Ramos (cell line): ENCODE measurements around the gene PRICKLE2.

Source experiments
- in situ Hi-C: fragments of 300-500 bp; cut with MboI; formaldehyde crosslinking; loops from one replicate; pipeline ENCODE4 v1.14.3; 2022; ENCODE audit warnings: low sequenced_read_pairs; ENCODE audit not compliant: unreplicated experiment

The PRICKLE2 gene

GRCh38 chr3:64082961-64083541 lies 142.2 kb downstream of the PRICKLE2 start:
- in situ Hi-C loops = no loop called here

- in situ Hi-C loops = no loop called here
Measured at GRCh38 chr3:64082411-64082810, 142.9 kb downstream of the PRICKLE2 start.

GRCh38 chr3:64081235-64081630 lies 144.0 kb downstream of the PRICKLE2 start:
- in situ Hi-C loops = no loop called here

GRCh38 chr3:64080616-64081234 lies 144.5 kb downstream of the PRICKLE2 start:
- in situ Hi-C loops = no loop called here

GRCh38 chr3:64079369-64080150 lies 145.7 kb downstream of the PRICKLE2 start:
- in situ Hi-C loops = no loop called here

- in situ Hi-C loops = no loop called here
Measured at GRCh38 chr3:64078966-64079365, 146.3 kb downstream of the PRICKLE2 start.

GRCh38 chr3:64074895-64075679 lies 150.2 kb downstream of the PRICKLE2 start:
- in situ Hi-C loops = no loop called here

GRCh38 chr3:64074060-64074459 lies 151.2 kb downstream of the PRICKLE2 start:
- in situ Hi-C loops = no loop called here

GRCh38 chr3:64073158-64073761 lies 152.0 kb downstream of the PRICKLE2 start:
- in situ Hi-C loops = no loop called here

- in situ Hi-C loops = no loop called here
Measured at GRCh38 chr3:64072126-64072525, 153.1 kb downstream of the PRICKLE2 start.

- in situ Hi-C loops = no loop called here
Measured at GRCh38 chr3:64070704-64071103, 154.6 kb downstream of the PRICKLE2 start.

GRCh38 chr3:64067506-64068346 lies 157.5 kb downstream of the PRICKLE2 start:
- in situ Hi-C loops = no loop called here

- in situ Hi-C loops = no loop called here
Measured at GRCh38 chr3:64064804-64065203, 160.5 kb downstream of the PRICKLE2 start.

- in situ Hi-C loops = no loop called here
Measured at GRCh38 chr3:64063983-64064438, 161.3 kb downstream of the PRICKLE2 start.

GRCh38 chr3:64063207-64063982 lies 161.9 kb downstream of the PRICKLE2 start:
- in situ Hi-C loops = no loop called here

- in situ Hi-C loops = no loop called here
Measured at GRCh38 chr3:64061628-64062027, 163.6 kb downstream of the PRICKLE2 start.

GRCh38 chr3:64059484-64060175 lies 165.6 kb downstream of the PRICKLE2 start:
- in situ Hi-C loops = no loop called here

- in situ Hi-C loops = no loop called here
Measured at GRCh38 chr3:64058566-64058965, 166.7 kb downstream of the PRICKLE2 start.
